GM21381 (cell line): Measurements from ENCODE around the gene LRMDA.

Source experiments
- ATAC-seq: cut with Tn5 transposase; IDR thresholded peaks from one replicate; pipeline ENCODE4 v1.9.1; 2021; ENCODE audit warnings: mild to moderate bottlenecking, moderate library complexity; ENCODE audit not compliant: unreplicated experiment

The LRMDA gene

DNA sequence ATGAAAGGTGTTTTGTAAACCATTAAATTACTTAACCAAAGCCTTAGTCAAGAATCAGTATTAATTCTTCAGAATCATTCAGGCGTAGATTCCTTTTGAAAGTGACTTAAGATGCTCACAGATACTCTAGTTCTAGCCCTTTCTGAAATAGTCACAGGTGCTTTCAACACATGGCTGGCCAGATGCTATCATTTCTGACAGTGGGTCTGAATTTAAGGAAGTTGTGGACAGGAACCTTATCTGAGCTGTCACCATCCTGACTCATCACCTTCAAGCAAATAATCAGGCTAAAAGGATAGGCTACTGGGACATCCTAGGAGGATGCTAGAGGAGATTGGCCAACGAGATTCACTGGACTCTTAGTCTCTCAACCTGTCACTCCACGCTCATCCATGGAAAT is 501.5 kb downstream of the LRMDA start:
- ATAC-seq, result no peak

DNA sequence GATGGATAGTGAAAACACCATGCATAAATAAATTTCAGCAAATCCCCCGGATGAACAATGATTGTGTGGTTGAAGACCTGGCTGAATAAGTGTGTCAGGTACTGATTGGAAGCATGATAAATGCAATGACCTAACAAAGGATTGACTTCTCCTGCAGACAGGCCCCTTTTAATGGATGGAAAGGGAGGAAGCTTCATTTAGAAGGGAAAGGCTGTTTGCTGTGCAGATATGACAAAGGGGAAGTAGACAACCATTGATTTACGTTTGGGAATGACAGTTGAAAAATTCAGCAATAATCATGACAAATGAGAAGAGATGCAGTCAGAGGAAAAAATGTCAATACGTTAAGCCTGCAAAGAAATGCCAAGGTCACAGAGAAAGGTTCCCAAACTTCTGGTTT is 503.8 kb downstream of the LRMDA start:
- no peak for ATAC-seq

DNA sequence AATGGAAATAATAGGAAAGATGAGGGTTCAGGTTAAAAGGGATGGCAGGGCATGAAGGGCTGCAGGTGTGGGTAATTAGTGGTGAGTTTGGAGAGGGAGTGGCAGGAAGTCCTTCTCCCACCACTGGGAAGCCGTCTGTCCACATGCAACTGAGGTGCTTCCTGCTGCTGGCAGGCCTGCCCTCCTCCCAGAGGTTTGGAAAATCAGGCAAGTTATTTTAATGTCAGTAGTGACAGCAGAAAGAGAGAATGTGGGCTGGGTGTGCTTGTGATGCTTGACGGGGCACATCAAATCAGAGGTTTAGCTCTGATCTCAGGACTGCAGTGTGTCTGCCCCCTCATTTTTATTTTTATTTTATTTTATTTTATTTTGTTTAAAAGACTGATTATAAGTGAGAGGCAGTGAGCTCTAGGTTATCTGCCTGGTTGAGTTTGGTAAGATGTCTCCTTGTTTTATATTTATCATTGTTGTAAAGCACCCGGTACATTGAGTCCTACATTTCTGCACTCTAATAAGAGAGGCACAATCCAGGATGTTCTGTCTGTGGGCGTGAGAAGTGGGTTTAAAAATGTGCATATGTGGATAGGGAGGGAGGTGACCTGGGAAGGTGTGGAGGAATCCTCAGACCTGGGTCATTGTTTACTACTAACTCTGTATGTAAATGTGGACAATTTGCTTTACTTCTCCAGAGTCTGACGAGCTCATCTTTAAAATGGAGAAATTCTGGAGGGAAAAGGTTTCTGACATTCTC is 504.4 kb downstream of the LRMDA start:
- ATAC-seq, result no peak

DNA sequence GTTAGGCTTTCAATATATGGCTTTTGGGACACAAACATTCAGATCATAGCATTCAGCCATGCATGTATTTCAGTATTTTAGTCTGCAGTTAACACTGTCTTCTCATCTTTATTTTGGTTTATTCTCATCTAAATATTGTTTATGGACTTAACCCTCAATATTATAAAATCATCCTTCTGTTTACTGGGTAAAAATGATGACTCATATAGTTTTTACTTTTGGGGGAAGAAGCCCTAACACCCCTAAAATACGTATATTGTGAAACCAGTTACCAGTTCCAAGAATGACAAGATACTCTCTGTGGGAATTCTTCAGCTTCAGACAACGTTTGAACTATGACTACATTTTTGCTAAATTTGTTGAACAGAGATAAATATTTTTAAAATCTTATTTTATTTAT is 505.4 kb downstream of the LRMDA start:
- no peak for ATAC-seq

- ATAC-seq, result no peak
These were observed 506.4 kb downstream of the LRMDA start for GRCh38 chr10:75937823-75938222.

GRCh38 chr10:75938380-75939122 is 507.1 kb downstream of the LRMDA start:
- no peak for ATAC-seq

DNA sequence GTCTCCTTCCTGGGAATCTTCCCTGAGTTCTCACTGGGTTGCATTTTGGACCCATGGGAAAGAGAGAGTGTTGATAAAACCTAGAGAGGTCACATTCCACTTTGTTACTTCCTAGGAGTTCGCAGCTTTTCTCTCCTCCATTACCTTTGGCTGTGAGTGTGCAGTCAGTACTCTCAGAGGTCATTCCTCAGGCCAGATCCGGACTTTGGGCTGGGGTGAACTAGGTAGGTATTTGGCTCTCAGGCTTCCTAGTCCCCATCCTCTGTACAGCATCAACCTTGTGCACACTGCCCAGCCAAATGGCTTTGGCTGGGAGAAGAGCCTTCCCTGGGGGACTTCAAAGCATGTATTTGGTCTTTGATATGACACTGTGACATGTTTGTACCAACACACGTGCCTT is 508.1 kb downstream of the LRMDA start:
- no peak for ATAC-seq

DNA sequence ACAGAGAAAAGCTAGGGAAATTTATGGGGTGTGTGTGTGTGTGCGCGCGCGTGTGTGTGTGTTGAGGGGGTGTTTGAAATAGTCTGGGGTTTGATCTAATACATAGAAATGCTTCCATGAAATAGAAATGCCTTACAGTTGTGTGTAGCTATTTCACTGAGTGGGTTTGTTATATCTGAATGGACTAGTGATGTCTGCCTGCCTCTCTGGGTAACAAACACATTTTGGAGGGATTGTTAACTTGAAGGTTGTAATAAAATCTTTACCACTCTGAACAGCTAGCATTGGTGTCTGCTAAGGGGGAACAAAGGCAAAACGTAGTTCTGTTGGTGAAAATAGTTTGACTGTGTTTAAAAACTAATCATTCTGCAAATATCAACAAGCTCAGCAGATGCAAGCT is 509.3 kb downstream of the LRMDA start:
- ATAC-seq, result no peak

- no peak for ATAC-seq
These were observed 509.9 kb downstream of the LRMDA start for GRCh38 chr10:75941223-75941801.

GRCh38 chr10:75944061-75944460 is 512.6 kb downstream of the LRMDA start:
- ATAC-seq, result no peak

GRCh38 chr10:75948583-75948982 is 517.2 kb downstream of the LRMDA start:
- ATAC-seq, result no peak

- ATAC-seq, result no peak
These were observed 518.9 kb downstream of the LRMDA start for GRCh38 chr10:75950307-75950706.

GRCh38 chr10:75950997-75951589 is 519.7 kb downstream of the LRMDA start:
- ATAC-seq, result no peak

DNA sequence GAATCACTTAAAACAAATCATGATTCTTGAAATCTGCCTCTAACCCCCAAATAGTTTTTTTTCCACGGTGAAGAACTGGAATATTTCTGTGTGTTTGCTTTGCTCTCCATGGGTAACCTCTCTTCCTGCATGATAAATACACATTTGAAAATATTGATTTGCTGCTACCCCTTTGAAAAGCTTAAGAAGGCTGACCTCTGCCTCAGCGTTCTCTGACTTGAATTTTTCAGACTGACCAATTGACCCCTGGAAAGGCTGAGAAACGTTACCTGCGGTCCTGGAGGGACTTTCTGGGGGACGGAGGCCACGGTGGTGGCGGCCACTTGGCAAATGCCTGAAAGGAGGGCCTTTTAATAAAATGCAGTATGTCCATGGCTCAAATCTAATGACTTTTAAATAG is 520.2 kb downstream of the LRMDA start:
- ATAC-seq, result no peak

GRCh38 chr10:75952093-75952492 is 520.7 kb downstream of the LRMDA start:
- ATAC-seq, result no peak

GRCh38 chr10:75954486-75954885 is 523.1 kb downstream of the LRMDA start:
- no peak for ATAC-seq

DNA sequence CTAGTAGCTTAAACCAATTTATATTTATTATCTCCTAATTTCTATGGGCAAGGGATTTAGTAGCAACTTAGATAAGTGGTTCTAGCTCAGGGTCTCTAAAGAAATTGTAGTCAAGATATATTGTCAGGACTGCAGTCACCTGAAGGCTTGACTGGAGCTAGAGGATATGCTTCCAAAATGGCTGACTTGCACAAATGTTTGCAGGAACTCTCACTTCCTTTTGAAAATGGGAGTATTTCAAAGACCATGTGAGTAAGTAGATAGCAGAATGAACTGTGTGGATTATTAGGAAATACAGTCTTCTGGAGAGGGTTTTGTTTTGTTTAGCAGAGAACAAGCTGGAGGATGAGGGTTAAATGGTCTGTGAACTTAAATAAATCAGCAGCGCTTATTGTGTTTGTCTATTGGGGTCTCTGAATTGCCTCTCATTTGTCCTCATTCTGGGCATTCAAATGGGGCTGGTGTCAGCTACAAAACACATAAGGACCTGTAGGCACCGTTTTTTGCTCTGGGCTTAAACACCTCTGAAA is 524.6 kb downstream of the LRMDA start:
- ATAC-seq, result no peak

DNA sequence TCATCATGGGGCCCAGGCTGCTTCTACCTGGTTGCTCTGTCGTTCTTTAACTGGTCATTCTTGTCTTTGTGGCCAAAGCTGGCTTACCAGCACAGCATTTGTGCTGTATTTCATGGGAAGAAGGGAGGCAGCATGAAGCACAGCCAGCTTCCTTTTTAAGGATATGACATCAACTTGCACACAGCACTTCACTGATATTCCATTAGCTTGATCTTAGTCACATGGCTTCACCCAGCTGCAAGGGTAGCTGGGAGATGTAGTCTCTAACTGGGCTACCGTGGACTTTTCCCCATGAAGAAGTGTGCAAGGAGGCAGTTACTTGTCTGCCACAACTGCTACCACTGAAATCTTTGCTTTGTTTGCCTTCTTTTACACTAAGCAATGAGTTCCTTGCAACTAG is 525.2 kb downstream of the LRMDA start:
- ATAC-seq, result no peak

DNA sequence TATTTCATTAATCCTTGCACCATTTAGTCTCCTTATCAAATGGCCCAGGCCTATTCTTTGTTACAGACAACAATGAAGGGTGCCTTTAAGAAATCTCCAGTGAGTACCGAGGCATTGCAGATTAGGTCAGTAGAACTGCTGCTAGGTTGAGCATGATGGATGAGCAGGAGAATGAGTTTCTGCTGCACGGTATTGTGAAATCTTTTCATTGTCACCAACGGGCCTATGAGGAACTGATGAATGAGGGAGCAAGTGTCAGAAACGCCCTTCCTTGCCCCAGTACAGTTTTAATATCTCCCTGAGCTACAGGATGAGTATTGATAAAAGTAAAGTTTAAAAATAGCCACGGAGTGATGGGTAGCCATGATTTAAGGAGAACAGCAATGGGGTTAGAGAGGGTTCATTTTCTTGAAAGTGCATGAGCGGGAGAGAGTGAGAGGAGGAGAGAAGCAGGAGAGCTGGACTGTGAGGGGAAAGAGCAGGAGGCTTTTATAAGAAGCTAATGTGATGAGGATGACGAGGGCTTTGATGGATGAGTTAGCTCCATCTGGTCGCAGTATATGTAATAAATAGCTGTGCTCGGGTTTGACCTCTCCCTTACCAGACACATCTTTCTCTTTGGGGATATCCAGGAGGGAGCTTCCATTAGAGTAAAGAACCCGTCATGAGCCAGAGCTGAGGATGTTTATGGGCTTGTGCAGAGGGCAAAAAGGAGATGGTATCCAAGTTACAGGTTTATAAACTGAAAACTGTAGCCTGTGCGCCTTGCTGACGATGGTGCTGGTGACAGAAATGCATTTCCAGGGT is 526.1 kb downstream of the LRMDA start:
- ATAC-seq, result no peak

DNA sequence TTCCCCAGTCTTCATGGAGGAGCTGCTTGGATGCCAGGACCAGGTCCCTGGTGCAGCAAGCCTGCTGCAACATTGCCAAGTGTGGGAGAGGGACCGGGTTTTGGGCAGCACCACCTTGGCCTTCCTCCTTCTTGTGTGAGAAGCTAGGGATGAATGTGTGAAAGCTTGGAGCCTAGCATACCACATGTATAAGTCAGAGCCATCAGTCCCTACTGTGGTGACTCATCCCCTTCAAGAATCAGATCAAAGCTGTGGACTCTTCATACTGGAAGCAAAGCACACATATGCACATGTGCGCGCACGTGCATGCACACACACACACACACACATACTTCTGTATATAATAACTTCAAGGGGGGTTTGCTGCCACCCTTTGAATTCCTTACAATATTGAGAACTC is 527.8 kb downstream of the LRMDA start:
- ATAC-seq, result no peak

GRCh38 chr10:75959912-75960311 is 528.5 kb downstream of the LRMDA start:
- ATAC-seq, result no peak
